Measurements from ENCODE around the gene VMP1.

DNA sequence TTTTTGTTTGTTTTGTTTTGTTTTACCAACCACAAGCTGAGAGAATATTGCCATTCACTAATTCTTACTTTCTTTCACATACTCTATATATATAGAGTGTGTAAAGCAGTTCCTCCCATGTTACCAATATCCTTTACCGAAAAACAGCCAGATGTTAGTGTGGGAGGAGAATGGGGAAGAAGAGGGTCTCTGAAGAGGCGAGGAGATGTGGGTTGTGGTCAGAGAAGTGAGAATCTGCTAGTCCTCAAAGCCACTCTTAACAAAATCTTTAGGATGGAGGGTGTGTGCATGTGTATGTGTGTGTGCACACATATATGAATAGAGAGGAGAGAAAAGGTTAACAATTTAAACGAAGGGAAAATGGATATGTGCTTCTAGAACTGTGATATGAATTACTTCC, 104.7 kb downstream of the VMP1 start:
- TF ChIP-seq, protein P1, sequence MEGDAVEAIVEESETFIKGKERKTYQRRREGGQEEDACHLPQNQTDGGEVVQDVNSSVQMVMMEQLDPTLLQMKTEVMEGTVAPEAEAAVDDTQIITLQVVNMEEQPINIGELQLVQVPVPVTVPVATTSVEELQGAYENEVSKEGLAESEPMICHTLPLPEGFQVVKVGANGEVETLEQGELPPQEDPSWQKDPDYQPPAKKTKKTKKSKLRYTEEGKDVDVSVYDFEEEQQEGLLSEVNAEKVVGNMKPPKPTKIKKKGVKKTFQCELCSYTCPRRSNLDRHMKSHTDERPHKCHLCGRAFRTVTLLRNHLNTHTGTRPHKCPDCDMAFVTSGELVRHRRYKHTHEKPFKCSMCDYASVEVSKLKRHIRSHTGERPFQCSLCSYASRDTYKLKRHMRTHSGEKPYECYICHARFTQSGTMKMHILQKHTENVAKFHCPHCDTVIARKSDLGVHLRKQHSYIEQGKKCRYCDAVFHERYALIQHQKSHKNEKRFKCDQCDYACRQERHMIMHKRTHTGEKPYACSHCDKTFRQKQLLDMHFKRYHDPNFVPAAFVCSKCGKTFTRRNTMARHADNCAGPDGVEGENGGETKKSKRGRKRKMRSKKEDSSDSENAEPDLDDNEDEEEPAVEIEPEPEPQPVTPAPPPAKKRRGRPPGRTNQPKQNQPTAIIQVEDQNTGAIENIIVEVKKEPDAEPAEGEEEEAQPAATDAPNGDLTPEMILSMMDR (IDR thresholded peaks at IDR 0.05), result no peak
- no peak for TF ChIP-seq POLR2AphosphoS5 (IDR thresholded peaks at IDR 0.05)
- no peak for TF ChIP-seq POLR2A (IDR thresholded peaks at IDR 0.05)
- TF ChIP-seq EP300 (IDR thresholded peaks at IDR 0.05), result no peak

Data from suprapubic skin (tissue), 4 donors.